T-helper 1 cell treated with Interleukin-12 subunit alpha and Interleukin-12 subunit beta and Interleukin-4 antibody, amounts not matched to agents 30 μg/mL and 1 μg/mL, for 36 hours (primary cell): ENCODE data around the gene ABTB2.

Source experiments
- H3K27ac Mint-ChIP-seq: one replicate; pipeline ENCODE4 v1.8.0; 2021; ENCODE audit warnings: mild to moderate bottlenecking, mixed read lengths
- H3K27me3 Mint-ChIP-seq: one replicate; pipeline ENCODE4 v1.8.0; 2021; ENCODE audit warnings: low read depth, mixed read lengths
- H3K36me3 Mint-ChIP-seq: one replicate; pipeline ENCODE4 v1.8.0; 2021; ENCODE audit warnings: low read depth, mixed read lengths
- H3K4me1 Mint-ChIP-seq: one replicate; pipeline ENCODE4 v1.8.0; 2021; ENCODE audit warnings: low read depth, mixed read lengths
- H3K4me3 Mint-ChIP-seq: one replicate; pipeline ENCODE4 v1.8.0; 2021; ENCODE audit warnings: mild to moderate bottlenecking, moderate library complexity, mixed read lengths
- H3K9me3 Mint-ChIP-seq: one replicate; pipeline ENCODE4 v1.8.0; 2021; ENCODE audit warnings: mixed read lengths

Gene ABTB2

DNA sequence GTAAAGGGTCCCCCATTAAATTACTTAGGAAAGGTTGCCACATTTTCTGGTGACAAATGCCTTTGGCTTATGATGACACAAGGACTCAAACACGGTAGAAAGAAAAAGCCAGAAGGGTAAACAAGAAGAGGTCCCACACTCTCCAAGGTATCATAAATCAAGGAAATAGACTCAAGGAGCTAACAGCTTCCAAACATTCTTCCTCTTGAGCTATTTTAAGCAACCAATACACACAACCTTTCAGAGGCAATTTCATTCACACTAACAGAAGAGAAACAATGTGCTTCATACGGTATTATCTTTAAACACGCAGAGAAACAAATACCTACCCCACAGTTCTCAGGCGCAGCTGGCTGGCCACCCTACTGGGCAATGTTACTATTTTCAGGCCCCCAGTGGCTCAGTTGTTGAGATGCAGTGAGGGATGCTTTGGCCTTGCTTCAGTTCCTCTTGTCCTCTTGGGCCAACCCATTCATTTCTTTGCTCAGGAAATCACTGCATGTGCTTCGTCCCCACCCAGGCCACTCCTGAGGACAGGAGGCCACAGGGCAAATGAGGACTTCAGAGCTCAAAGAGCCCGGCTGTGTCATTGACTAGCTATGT is 15.8 kb downstream of the ABTB2 start:
- no peak overlapping the region for H3K27ac Mint-ChIP-seq
- H3K9me3 Mint-ChIP-seq: no peaks in the 10 kb centered on the region
- H3K36me3 Mint-ChIP-seq: no peaks in the 10 kb centered on the region
- no peaks in the 10 kb centered on the region for H3K27me3 Mint-ChIP-seq
- H3K4me3 Mint-ChIP-seq: no peak overlapping the region
- H3K4me1 Mint-ChIP-seq: peaks cover 10% of the 10 kb centered on the region

GRCh38 chr11:34341096-34341495 is 16.7 kb downstream of the ABTB2 start:
- H3K4me1 Mint-ChIP-seq: peaks cover 10% of the 10 kb centered on the region
- no peak overlapping the region for H3K4me3 Mint-ChIP-seq
- no peaks in the 10 kb centered on the region for H3K36me3 Mint-ChIP-seq

DNA sequence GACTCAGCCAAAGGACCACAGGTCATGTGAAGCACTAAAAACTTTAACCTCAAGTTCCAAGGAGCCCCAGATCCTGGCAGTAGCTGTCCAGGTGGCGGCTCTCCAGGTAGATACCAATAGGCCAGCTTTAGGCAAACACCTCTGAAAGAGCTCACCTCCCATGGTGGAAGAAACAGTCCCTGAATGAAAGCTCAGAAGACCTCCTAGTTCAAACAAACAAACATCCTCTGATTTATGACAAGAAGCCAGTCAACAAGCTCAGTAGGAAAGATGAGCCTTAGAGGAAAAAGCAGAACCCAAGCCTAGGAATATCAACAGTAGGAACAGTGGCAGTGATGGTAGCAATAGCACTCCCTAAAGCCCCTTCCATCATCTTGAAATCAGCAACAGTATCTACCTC is 17.2 kb downstream of the ABTB2 start:
- no peaks in the 10 kb centered on the region for H3K36me3 Mint-ChIP-seq
- no peaks in the 10 kb centered on the region for H3K9me3 Mint-ChIP-seq
- no peak overlapping the region for H3K4me3 Mint-ChIP-seq
- peaks cover 10% of the 10 kb centered on the region for H3K4me1 Mint-ChIP-seq
- H3K27me3 Mint-ChIP-seq: no peaks in the 10 kb centered on the region
- no peak overlapping the region for H3K27ac Mint-ChIP-seq

More at GRCh38 chr11:34341096-34341495, 16.7 kb downstream of the ABTB2 start:
- Mint-ChIP-seq H3K27me3 (no peaks in the 10 kb centered on the region), H3K27ac (no peak overlapping the region), H3K9me3 (no peaks in the 10 kb centered on the region)

- Mint-ChIP-seq H3K4me3 (no peak overlapping the region), H3K27me3 (no peaks in the 10 kb centered on the region), H3K9me3 (no peaks in the 10 kb centered on the region), H3K4me1 (peaks cover 10% of the 10 kb centered on the region), H3K27ac (peak overlapping the region; percentile 18), H3K36me3 (no peaks in the 10 kb centered on the region)
Measured at GRCh38 chr11:34339149-34340064, 18.4 kb downstream of the ABTB2 start.

- no peaks in the 10 kb centered on the region for H3K9me3 Mint-ChIP-seq
- H3K27ac Mint-ChIP-seq: no peak overlapping the region
- H3K4me1 Mint-ChIP-seq: peaks cover 10% of the 10 kb centered on the region
- H3K36me3 Mint-ChIP-seq: no peaks in the 10 kb centered on the region
- H3K27me3 Mint-ChIP-seq: peaks cover 4% of the 10 kb centered on the region
- no peak overlapping the region for H3K4me3 Mint-ChIP-seq
Measured at GRCh38 chr11:34337016-34337415, 20.8 kb downstream of the ABTB2 start.

- Mint-ChIP-seq H3K27ac (no peak overlapping the region), H3K4me1 (peaks cover 10% of the 10 kb centered on the region), H3K27me3 (peaks cover 12% of the 10 kb centered on the region), H3K9me3 (no peaks in the 10 kb centered on the region), H3K36me3 (no peaks in the 10 kb centered on the region), H3K4me3 (no peak overlapping the region)
Measured at GRCh38 chr11:34335801-34336200, 22.0 kb downstream of the ABTB2 start.

- Mint-ChIP-seq H3K4me1 (peaks cover 10% of the 10 kb centered on the region), H3K4me3 (no peak overlapping the region), H3K27me3 (peaks cover 12% of the 10 kb centered on the region), H3K36me3 (no peaks in the 10 kb centered on the region), H3K9me3 (no peaks in the 10 kb centered on the region), H3K27ac (no peak overlapping the region)
Measured at GRCh38 chr11:34335331-34335730, 22.5 kb downstream of the ABTB2 start.

DNA sequence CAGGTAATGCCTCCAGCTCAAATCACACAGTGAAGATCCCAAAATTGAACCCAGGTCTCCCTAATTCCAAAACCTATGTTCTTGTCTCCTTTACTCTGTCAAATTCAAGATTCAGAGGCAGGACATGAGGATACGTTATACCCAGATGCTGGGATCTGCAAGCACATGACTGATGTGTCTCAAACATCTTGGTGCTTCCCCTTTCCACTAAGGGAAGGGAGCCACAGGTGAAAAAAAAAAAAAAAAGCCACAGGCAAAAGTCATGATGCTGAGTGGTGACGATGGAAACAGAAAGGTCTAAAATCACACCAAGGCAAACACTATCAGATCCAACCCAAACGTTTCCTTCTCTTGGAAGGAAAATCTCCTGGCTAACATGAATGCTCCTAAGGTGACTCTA is 24.0 kb downstream of the ABTB2 start:
- H3K4me3 Mint-ChIP-seq: no peak overlapping the region
- H3K9me3 Mint-ChIP-seq: no peaks in the 10 kb centered on the region
- H3K27me3 Mint-ChIP-seq: peaks cover 19% of the 10 kb centered on the region
- no peaks in the 10 kb centered on the region for H3K36me3 Mint-ChIP-seq
- peaks cover 1% of the 10 kb centered on the region for H3K4me1 Mint-ChIP-seq
- H3K27ac Mint-ChIP-seq: no peak overlapping the region

GRCh38 chr11:34332524-34332923 is 25.3 kb downstream of the ABTB2 start:
- no peak overlapping the region for H3K4me3 Mint-ChIP-seq
- H3K27me3 Mint-ChIP-seq: peaks cover 22% of the 10 kb centered on the region
- H3K4me1 Mint-ChIP-seq: no peaks in the 10 kb centered on the region
- H3K9me3 Mint-ChIP-seq: no peaks in the 10 kb centered on the region
- no peak overlapping the region for H3K27ac Mint-ChIP-seq
- no peaks in the 10 kb centered on the region for H3K36me3 Mint-ChIP-seq

- no peaks in the 10 kb centered on the region for H3K4me1 Mint-ChIP-seq
- no peak overlapping the region for H3K27ac Mint-ChIP-seq
- no peak overlapping the region for H3K4me3 Mint-ChIP-seq
- H3K36me3 Mint-ChIP-seq: no peaks in the 10 kb centered on the region
- peaks cover 22% of the 10 kb centered on the region for H3K27me3 Mint-ChIP-seq
- no peaks in the 10 kb centered on the region for H3K9me3 Mint-ChIP-seq
Measured at GRCh38 chr11:34331736-34332135, 26.1 kb downstream of the ABTB2 start.

DNA sequence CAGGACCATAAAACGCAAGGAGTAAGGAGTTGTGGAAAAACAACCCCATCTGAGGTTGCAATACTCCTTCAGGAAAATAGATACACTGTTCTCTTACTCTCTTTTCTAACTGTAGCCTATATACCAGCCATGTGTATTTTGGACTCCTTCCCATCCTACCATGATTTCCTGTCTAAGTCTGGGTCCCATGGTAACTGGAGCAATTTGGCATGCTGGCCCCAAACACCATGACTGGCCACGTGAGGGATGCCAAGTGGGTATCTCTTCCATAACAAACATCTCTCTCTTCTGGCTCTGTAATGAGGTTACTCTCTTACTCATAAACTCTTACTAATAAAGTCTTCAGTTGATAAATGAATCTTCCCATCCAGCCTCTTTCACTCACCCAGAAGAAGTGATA is 26.5 kb downstream of the ABTB2 start:
- H3K4me1 Mint-ChIP-seq: no peaks in the 10 kb centered on the region

GRCh38 chr11:34330653-34331052 is 27.2 kb downstream of the ABTB2 start:
- Mint-ChIP-seq H3K4me1 (no peaks in the 10 kb centered on the region), H3K36me3 (no peaks in the 10 kb centered on the region), H3K27me3 (peaks cover 22% of the 10 kb centered on the region), H3K4me3 (no peak overlapping the region), H3K27ac (no peak overlapping the region), H3K9me3 (no peaks in the 10 kb centered on the region)

More for the DNA sequence above, 26.5 kb downstream of the ABTB2 start:
- Mint-ChIP-seq H3K9me3 (no peaks in the 10 kb centered on the region), H3K4me3 (no peak overlapping the region), H3K27me3 (peaks cover 22% of the 10 kb centered on the region), H3K36me3 (no peaks in the 10 kb centered on the region), H3K27ac (no peak overlapping the region)

DNA sequence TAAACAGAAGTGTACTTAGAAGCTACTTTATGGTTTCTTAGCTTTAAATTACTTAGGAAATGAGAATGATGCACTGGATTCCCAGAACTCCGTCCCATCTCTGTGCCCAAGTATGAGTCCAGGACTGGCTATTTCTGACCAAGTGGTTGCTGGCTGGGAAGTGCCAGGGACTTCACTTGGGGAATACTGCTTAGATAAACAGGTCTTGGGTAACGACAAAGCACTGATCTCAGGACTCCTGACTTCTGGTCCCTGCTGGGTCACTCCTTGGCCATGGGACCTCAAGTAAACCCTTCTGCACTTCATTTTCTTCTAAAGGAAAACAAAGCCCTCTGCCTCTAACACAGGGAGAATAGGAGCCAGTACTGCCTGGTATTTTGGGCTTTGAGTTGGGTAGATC is 27.9 kb downstream of the ABTB2 start:
- H3K27ac Mint-ChIP-seq: no peak overlapping the region
- no peak overlapping the region for H3K4me3 Mint-ChIP-seq
- H3K27me3 Mint-ChIP-seq: peaks cover 28% of the 10 kb centered on the region
- no peaks in the 10 kb centered on the region for H3K9me3 Mint-ChIP-seq
- H3K36me3 Mint-ChIP-seq: no peaks in the 10 kb centered on the region
- H3K4me1 Mint-ChIP-seq: no peaks in the 10 kb centered on the region

GRCh38 chr11:34328632-34328910 is 29.2 kb downstream of the ABTB2 start:
- peaks cover 28% of the 10 kb centered on the region for H3K27me3 Mint-ChIP-seq
- no peak overlapping the region for H3K4me3 Mint-ChIP-seq
- no peaks in the 10 kb centered on the region for H3K9me3 Mint-ChIP-seq
- no peaks in the 10 kb centered on the region for H3K36me3 Mint-ChIP-seq
- no peak overlapping the region for H3K27ac Mint-ChIP-seq
- no peaks in the 10 kb centered on the region for H3K4me1 Mint-ChIP-seq

DNA sequence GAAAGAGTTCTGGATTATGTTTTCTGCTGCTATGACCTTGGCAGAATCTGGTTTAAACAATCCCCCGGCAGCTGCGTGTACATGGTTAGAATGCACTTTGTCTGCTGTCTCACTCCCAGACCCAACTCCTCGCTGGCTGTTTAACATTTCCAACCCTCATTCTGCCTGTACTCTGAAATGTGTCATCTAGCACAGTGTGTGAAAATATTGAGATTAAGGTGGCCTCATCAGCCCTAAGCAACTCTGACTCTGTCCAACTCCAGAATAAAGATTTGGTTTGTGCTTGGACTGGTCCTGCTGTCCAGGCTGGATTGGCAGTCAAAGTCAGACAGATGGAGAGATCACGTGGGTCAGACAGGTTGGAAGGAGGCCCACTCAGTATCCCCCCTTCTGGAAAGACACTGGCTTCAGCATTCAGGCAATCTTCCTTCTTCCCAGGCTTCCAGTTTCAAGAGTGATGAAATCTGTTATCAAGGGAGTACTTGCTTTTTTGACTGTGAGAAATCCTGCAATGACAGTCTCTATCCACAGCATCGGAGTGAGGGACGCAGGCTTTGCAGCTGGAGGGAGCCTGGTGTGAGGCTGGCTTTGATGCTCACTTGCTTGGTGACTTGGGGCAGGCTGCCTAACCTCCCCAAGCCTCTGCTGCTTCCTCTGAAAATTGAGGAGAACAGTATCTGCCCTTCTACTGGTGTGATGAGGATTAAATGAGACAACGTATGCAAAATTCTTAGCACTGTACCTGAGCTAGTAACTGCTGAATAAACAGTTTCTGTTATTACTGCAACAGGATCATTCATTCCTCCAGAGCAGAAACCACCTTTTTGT is 29.8 kb downstream of the ABTB2 start:
- Mint-ChIP-seq H3K27ac (no peak overlapping the region), H3K9me3 (no peaks in the 10 kb centered on the region)

More for the DNA sequence above, 29.8 kb downstream of the ABTB2 start:
- Mint-ChIP-seq H3K4me1 (no peaks in the 10 kb centered on the region), H3K27me3 (peaks cover 28% of the 10 kb centered on the region), H3K4me3 (no peak overlapping the region), H3K36me3 (no peaks in the 10 kb centered on the region)
